ENCODE results near the gene DDX25. TPM values are rescaled to one million over a fixed set of nuclear protein-coding genes. Genes with fewer than 3 reads are reported as not detected.

The DDX25 gene
- total RNA-seq, 1 experiment from 2014 or later, result not detected

DNA sequence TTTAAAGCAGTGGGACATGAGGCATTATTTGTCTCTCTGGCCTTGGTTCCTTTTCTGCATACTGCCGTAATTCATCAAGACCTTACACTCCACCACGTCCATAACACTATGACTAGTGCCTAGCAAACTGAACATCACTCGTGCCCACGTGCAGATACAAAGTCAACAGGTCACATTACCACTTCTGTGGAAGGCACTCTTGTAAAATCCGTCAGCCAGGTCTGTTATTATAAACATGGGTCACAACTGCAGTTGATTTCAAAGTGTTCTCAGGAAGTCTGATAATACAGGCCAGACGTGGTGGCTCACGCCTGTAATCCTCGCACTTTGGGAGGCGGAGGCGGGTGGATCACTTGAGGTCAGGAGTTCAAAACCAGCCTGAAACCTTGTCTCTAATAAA, 55.6 kb downstream of the DDX25 start:
- Histone ChIP-seq H3K4me2 (ENCODE audit: low read length) (no peak overlapping the region), H3K36me3 (ENCODE audit: low read depth, low read length) (no peaks in the 10 kb centered on the region), H3F3A (ENCODE audit: low read length, unreplicated experiment) (no peaks in the 10 kb centered on the region), H3K9me2 (replicated peaks; ENCODE audit: low read length) (no peaks in the 10 kb centered on the region), H3K9me3 (ENCODE audit: low read length) (no peaks in the 10 kb centered on the region), H3K27ac (ENCODE audit: low read length) (no peak overlapping the region), H3K4me1 (ENCODE audit: insufficient read depth, low read length) (no peaks in the 10 kb centered on the region), H3K9ac (ENCODE audit: low read length) (no peak overlapping the region), H4K20me1 (ENCODE audit: low read length) (no peaks in the 10 kb centered on the region), H3K79me2 (ENCODE audit: low read length) (no peaks in the 10 kb centered on the region), H3K4me3 (ENCODE audit: low read length) (no peak overlapping the region), H2AFZ (ENCODE audit: low read length) (no peak overlapping the region), H3K27me3 (ENCODE audit: low read length) (no peaks in the 10 kb centered on the region)
- DNase-seq, result no peak
- CTCF ChIA-PET, result no interaction called here
- intact Hi-C loops (cut with micrococcal nuclease), result no loop called here
- ATAC-seq, result no peak
- TF ChIP-seq EZH2phosphoT487 (IDR thresholded peaks at IDR 0.05; ENCODE audit: borderline replicate concordance, low read length) (no peak), EZH2 (IDR thresholded peaks at IDR 0.05; ENCODE audit: low read length, unreplicated experiment) (no peak)
- TF ChIP-seq, protein P1, sequence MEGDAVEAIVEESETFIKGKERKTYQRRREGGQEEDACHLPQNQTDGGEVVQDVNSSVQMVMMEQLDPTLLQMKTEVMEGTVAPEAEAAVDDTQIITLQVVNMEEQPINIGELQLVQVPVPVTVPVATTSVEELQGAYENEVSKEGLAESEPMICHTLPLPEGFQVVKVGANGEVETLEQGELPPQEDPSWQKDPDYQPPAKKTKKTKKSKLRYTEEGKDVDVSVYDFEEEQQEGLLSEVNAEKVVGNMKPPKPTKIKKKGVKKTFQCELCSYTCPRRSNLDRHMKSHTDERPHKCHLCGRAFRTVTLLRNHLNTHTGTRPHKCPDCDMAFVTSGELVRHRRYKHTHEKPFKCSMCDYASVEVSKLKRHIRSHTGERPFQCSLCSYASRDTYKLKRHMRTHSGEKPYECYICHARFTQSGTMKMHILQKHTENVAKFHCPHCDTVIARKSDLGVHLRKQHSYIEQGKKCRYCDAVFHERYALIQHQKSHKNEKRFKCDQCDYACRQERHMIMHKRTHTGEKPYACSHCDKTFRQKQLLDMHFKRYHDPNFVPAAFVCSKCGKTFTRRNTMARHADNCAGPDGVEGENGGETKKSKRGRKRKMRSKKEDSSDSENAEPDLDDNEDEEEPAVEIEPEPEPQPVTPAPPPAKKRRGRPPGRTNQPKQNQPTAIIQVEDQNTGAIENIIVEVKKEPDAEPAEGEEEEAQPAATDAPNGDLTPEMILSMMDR (conservative IDR thresholded peaks at IDR 0.05; ENCODE audit: low read depth, low read length), result no peak
- POLR2A ChIA-PET (ENCODE audit: unreplicated experiment), result no interaction called here
- BruUV-seq (replicated peaks), result no TSS peak

DNA sequence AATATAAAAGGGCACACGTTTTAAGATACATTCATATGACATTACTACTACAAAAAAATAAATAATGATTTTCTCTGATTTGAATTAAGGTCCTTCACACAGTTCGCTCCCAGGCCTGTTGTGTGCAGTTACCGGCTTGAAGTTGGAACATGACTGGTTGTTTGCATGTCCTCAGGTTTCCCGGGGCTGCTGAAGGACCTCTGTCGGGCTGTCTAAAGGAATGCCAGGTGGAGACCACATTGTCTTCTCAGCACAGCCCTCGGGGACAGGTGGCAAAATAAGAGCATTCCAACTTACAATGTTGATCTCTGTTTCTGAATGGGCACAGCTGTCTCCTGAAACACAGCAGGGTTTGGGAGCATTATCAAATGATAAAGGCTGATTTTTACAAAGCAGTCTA, 56.5 kb downstream of the DDX25 start:
- Histone ChIP-seq H4K20me1 (ENCODE audit: low read length) (no peaks in the 10 kb centered on the region), H3K4me2 (ENCODE audit: low read length) (no peak overlapping the region), H3K79me2 (ENCODE audit: low read length) (no peaks in the 10 kb centered on the region), H3K9ac (ENCODE audit: low read length) (no peak overlapping the region), H3K27me3 (ENCODE audit: low read length) (no peaks in the 10 kb centered on the region), H3K4me1 (ENCODE audit: insufficient read depth, low read length) (no peaks in the 10 kb centered on the region), H3K27ac (ENCODE audit: low read length) (no peak overlapping the region), H3K9me2 (replicated peaks; ENCODE audit: low read length) (no peaks in the 10 kb centered on the region), H3F3A (ENCODE audit: low read length, unreplicated experiment) (no peaks in the 10 kb centered on the region), H2AFZ (ENCODE audit: low read length) (no peak overlapping the region), H3K9me3 (ENCODE audit: low read length) (no peaks in the 10 kb centered on the region), H3K36me3 (ENCODE audit: low read depth, low read length) (no peaks in the 10 kb centered on the region), H3K4me3 (ENCODE audit: low read length) (no peak overlapping the region)
- TF ChIP-seq, protein P1 (conservative IDR thresholded peaks at IDR 0.05; ENCODE audit: low read depth, low read length), result no peak
- no peak for TF ChIP-seq EZH2phosphoT487 (IDR thresholded peaks at IDR 0.05; ENCODE audit: borderline replicate concordance, low read length)
- no peak for TF ChIP-seq EZH2 (IDR thresholded peaks at IDR 0.05; ENCODE audit: low read length, unreplicated experiment)
- no TSS peak for BruUV-seq (replicated peaks)
- ChIA-PET CTCF (no interaction called here), POLR2A (ENCODE audit: unreplicated experiment) (no interaction called here)
- intact Hi-C loops (cut with micrococcal nuclease), result no loop called here
- DNase-seq (no peak), ATAC-seq (no peak)

DNA sequence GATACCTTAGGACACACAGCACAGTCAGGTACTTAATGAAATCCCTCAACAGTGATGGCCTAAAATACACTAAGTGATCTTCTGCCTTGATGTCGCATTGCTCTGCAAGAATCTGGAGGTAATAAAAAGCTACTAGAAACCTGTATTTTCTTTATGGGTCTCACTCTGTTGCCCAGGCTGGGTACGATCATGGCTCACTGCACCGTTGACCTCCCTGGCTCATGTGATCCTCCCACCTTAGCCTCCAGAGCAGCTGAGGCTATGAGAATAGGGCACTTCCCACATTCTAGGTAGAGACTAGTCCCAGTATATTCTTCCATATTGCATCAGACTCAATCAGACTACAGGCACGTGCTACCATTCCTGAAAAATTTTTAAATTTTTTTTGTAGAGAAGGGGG, 63.2 kb downstream of the DDX25 start:
- Histone ChIP-seq H3K9me2 (replicated peaks; ENCODE audit: low read length) (no peaks in the 10 kb centered on the region), H3K36me3 (ENCODE audit: low read depth, low read length) (no peaks in the 10 kb centered on the region), H2AFZ (ENCODE audit: low read length) (no peak overlapping the region), H3K4me3 (ENCODE audit: low read length) (no peak overlapping the region), H3K9me3 (ENCODE audit: low read length) (no peaks in the 10 kb centered on the region), H3K4me2 (ENCODE audit: low read length) (no peak overlapping the region), H3F3A (ENCODE audit: low read length, unreplicated experiment) (no peaks in the 10 kb centered on the region), H3K27me3 (ENCODE audit: low read length) (no peaks in the 10 kb centered on the region), H3K4me1 (ENCODE audit: insufficient read depth, low read length) (peaks cover 6% of the 10 kb centered on the region), H3K79me2 (ENCODE audit: low read length) (no peaks in the 10 kb centered on the region), H4K20me1 (ENCODE audit: low read length) (no peaks in the 10 kb centered on the region), H3K9ac (ENCODE audit: low read length) (no peak overlapping the region), H3K27ac (ENCODE audit: low read length) (no peak overlapping the region)
- TF ChIP-seq, protein P1 (conservative IDR thresholded peaks at IDR 0.05; ENCODE audit: low read depth, low read length), result no peak
- no peak for TF ChIP-seq EZH2phosphoT487 (IDR thresholded peaks at IDR 0.05; ENCODE audit: borderline replicate concordance, low read length)
- TF ChIP-seq EZH2 (IDR thresholded peaks at IDR 0.05; ENCODE audit: low read length, unreplicated experiment), result no peak
- CTCF ChIA-PET, result no interaction called here
- DNase-seq (no peak), ATAC-seq (no peak)
- intact Hi-C loops (cut with micrococcal nuclease), result no loop called here
- BruUV-seq (replicated peaks), result no TSS peak
- POLR2A ChIA-PET (ENCODE audit: unreplicated experiment), result no interaction called here
